H9 (cell line): ENCODE measurements around the gene CSMD2. TPM values are rescaled to one million over a fixed set of nuclear protein-coding genes. Genes with fewer than 3 reads are reported as not detected.
A peak's percentile ranks its signal among the peaks of the same experiment; 100 is the strongest.

Source experiments
- DNase-seq: peaks from one replicate; pipeline ENCODE4 v3.0.0-alpha.2; 2017
- H2AFZ ChIP-seq: one replicate; pipeline ENCODE4 v1.6.1; 2013; ENCODE audit warnings: mild to moderate bottlenecking, low read length, control low read depth, moderate library complexity
- H2AK5ac ChIP-seq: 2 replicates; pipeline ENCODE4 v1.6.1; 2013; ENCODE audit warnings: low read length, control low read depth, mixed read lengths; ENCODE audit not compliant: insufficient read length
- H2BK120ac ChIP-seq: one replicate; pipeline ENCODE4 v1.6.1; 2013; ENCODE audit warnings: low read depth, mild to moderate bottlenecking, low read length, control low read depth, inconsistent platforms; ENCODE audit not compliant: poor library complexity, severe bottlenecking
- H2BK12ac ChIP-seq: 2 replicates; pipeline ENCODE4 v1.6.1; 2013; ENCODE audit warnings: low read length, control low read depth, mixed read lengths, low read depth; ENCODE audit not compliant: insufficient read length
- H2BK15ac ChIP-seq: 2 replicates; pipeline ENCODE4 v1.6.1; 2013; ENCODE audit warnings: low read depth, low read length, control low read depth
- H2BK20ac ChIP-seq: one replicate; pipeline ENCODE4 v1.6.1; 2013; ENCODE audit warnings: low read depth, mild to moderate bottlenecking, low read length, control low read depth, inconsistent platforms; ENCODE audit not compliant: poor library complexity, severe bottlenecking
- H2BK5ac ChIP-seq: 2 replicates; pipeline ENCODE4 v1.6.1; 2013; ENCODE audit warnings: low read length, control low read depth, mixed read lengths; ENCODE audit not compliant: insufficient read length
- H3K14ac ChIP-seq: 2 replicates; pipeline ENCODE4 v1.6.1; 2013; ENCODE audit warnings: low read length, control low read depth; ENCODE audit not compliant: insufficient read depth
- H3K18ac ChIP-seq: 2 replicates; pipeline ENCODE4 v1.6.1; 2013; ENCODE audit warnings: low read depth, mild to moderate bottlenecking, mixed read lengths, low read length, control low read depth; ENCODE audit not compliant: insufficient read length
- H3K23ac ChIP-seq: 2 replicates; pipeline ENCODE4 v1.6.1; 2013; ENCODE audit warnings: low read length, control low read depth, mixed read lengths, low read depth; ENCODE audit not compliant: insufficient read length
- H3K23me2 ChIP-seq: 2 replicates; pipeline ENCODE4 v1.6.1; 2013; ENCODE audit warnings: low read depth, mild to moderate bottlenecking, mixed read lengths, low read length, control low read depth; ENCODE audit not compliant: insufficient read length, poor library complexity, severe bottlenecking
- H3K27ac ChIP-seq: 2 replicates; pipeline ENCODE4 v1.5.1; 2013; ENCODE audit warnings: low read length, control low read depth, mixed read lengths, low read depth; ENCODE audit not compliant: insufficient read length
- H3K27me3 ChIP-seq: 2 replicates; pipeline ENCODE4 v1.6.1; 2013; ENCODE audit warnings: low read length, control low read depth, inconsistent platforms; ENCODE audit not compliant: insufficient read depth
- H3K4ac ChIP-seq: 2 replicates; pipeline ENCODE4 v1.6.1; 2013; ENCODE audit warnings: low read depth, mild to moderate bottlenecking, control low read depth, inconsistent platforms, low read length, moderate library complexity
- H3K4me1 ChIP-seq: 2 replicates; pipeline ENCODE4 v1.6.1; 2013; ENCODE audit warnings: low read length, control low read depth, inconsistent platforms; ENCODE audit not compliant: insufficient read depth
- H3K4me2 ChIP-seq: 2 replicates; pipeline ENCODE4 v1.6.1; 2013; ENCODE audit warnings: low read length, control low read depth, mixed read lengths; ENCODE audit not compliant: insufficient read length, insufficient read depth
- H3K56ac ChIP-seq: 2 replicates; pipeline ENCODE4 v1.6.1; 2013; ENCODE audit warnings: low read depth, mild to moderate bottlenecking, mixed read lengths, low read length, control low read depth; ENCODE audit not compliant: insufficient read length
- H3K79me1 ChIP-seq: 2 replicates; pipeline ENCODE4 v1.6.1; 2013; ENCODE audit warnings: low read depth, mild to moderate bottlenecking, moderate library complexity, low read length, control low read depth, inconsistent platforms; ENCODE audit not compliant: insufficient read depth, poor library complexity, severe bottlenecking
- H3K79me2 ChIP-seq: 2 replicates; pipeline ENCODE4 v1.6.1; 2013; ENCODE audit warnings: low read length, control low read depth, inconsistent platforms; ENCODE audit not compliant: insufficient read depth
- H3K9ac ChIP-seq: 2 replicates; pipeline ENCODE4 v1.6.1; 2013; ENCODE audit warnings: low read length, control low read depth, mixed read lengths; ENCODE audit not compliant: insufficient read length; ENCODE audit errors: extremely low read depth
- H3K9me3 ChIP-seq: one replicate; pipeline ENCODE4 v1.6.1; 2013; ENCODE audit warnings: low read depth, low read length, inconsistent platforms; ENCODE audit not compliant: control insufficient read depth
- H3T11ph ChIP-seq: one replicate; pipeline ENCODE4 v1.6.1; 2013; ENCODE audit warnings: mild to moderate bottlenecking, low read length, control low read depth, inconsistent platforms
- H4K20me1 ChIP-seq: one replicate; pipeline ENCODE4 v1.6.1; 2013; ENCODE audit not compliant: control insufficient read depth, insufficient read length, insufficient read depth
- H4K5ac ChIP-seq: 2 replicates; pipeline ENCODE4 v1.6.1; 2013; ENCODE audit warnings: low read depth, mild to moderate bottlenecking, mixed read lengths, low read length, control low read depth; ENCODE audit not compliant: insufficient read length
- H4K8ac ChIP-seq: replicated peaks from 2 replicates; pipeline ENCODE4 v1.6.1; 2013; ENCODE audit warnings: low read length, control low read depth, mixed read lengths, low read depth; ENCODE audit not compliant: insufficient read length
- H4K91ac ChIP-seq: 2 replicates; pipeline ENCODE4 v1.6.1; 2013; ENCODE audit warnings: low read depth, mild to moderate bottlenecking, moderate library complexity, mixed read lengths, low read length, control low read depth; ENCODE audit not compliant: insufficient read length
- H3K27ac Mint-ChIP-seq, 3 experiments: 2 replicates in 2 of 3; 3 replicates in 1 of 3; pipeline ENCODE4 v1.8.0; 2020 to 2021; ENCODE audit warnings: mixed read lengths in 3 of 3, mild to moderate bottlenecking in 1 of 3, moderate library complexity in 1 of 3
- H3K27me3 Mint-ChIP-seq: 2 replicates; pipeline ENCODE4 v1.8.0; 2021; ENCODE audit warnings: low read depth, mild to moderate bottlenecking, moderate library complexity, mixed read lengths
- H3K36me3 Mint-ChIP-seq, 3 experiments: 2 replicates in 2 of 3; 3 replicates in 1 of 3; pipeline ENCODE4 v1.8.0; 2020 to 2021; ENCODE audit warnings: low read depth in 3 of 3, mixed read lengths in 3 of 3; ENCODE audit not compliant: insufficient read depth in 1 of 3
- H3K4me1 Mint-ChIP-seq, 2 experiments: 2 replicates each; pipeline ENCODE4 v1.8.0; 2020; ENCODE audit warnings: mixed read lengths in 2 of 2
- H3K4me3 Mint-ChIP-seq, 2 experiments: 2 replicates in 1 of 2; 3 replicates in 1 of 2; pipeline ENCODE4 v1.8.0; 2020 to 2021; ENCODE audit warnings: mild to moderate bottlenecking in 2 of 2, mixed read lengths in 2 of 2, moderate library complexity in 1 of 2
- H3K9me3 Mint-ChIP-seq, 2 experiments: 2 replicates in 1 of 2; 3 replicates in 1 of 2; pipeline ENCODE4 v1.8.0; 2020; ENCODE audit warnings: mild to moderate bottlenecking in 2 of 2, mixed read lengths in 2 of 2, moderate library complexity in 1 of 2
- WGBS: extraction: QIAGEN DNeasy Blood & Tissue Kit; methylation state at CpG from one replicate; pipeline ENCODE4 v1.1.7; 2013; ENCODE audit warnings: missing lambda C conversion rate, low lambda C conversion rate, mixed read lengths; ENCODE audit not compliant: insufficient read length; ENCODE audit errors: extremely low coverage; 5-methylcytosine and 5-hydroxymethylcytosine counted together
- total RNA-seq: library from RNA; stranded (reverse); gene quantifications from 2 replicates; pipeline ENCODE4 v1.2.1, GENCODE V29; 2021
- TF ChIP-seq, protein P1 (sequence below): fragments of 200-600 bp; sonication (generic); conservative IDR thresholded peaks from 3 replicates; pipeline ENCODE4 v1.8.0; 2021; ENCODE audit warnings: antibody characterized with exemption, mild to moderate bottlenecking

Gene CSMD2
- total RNA-seq, 1 experiment from 2014 or later, result 6.4 TPM

DNA sequence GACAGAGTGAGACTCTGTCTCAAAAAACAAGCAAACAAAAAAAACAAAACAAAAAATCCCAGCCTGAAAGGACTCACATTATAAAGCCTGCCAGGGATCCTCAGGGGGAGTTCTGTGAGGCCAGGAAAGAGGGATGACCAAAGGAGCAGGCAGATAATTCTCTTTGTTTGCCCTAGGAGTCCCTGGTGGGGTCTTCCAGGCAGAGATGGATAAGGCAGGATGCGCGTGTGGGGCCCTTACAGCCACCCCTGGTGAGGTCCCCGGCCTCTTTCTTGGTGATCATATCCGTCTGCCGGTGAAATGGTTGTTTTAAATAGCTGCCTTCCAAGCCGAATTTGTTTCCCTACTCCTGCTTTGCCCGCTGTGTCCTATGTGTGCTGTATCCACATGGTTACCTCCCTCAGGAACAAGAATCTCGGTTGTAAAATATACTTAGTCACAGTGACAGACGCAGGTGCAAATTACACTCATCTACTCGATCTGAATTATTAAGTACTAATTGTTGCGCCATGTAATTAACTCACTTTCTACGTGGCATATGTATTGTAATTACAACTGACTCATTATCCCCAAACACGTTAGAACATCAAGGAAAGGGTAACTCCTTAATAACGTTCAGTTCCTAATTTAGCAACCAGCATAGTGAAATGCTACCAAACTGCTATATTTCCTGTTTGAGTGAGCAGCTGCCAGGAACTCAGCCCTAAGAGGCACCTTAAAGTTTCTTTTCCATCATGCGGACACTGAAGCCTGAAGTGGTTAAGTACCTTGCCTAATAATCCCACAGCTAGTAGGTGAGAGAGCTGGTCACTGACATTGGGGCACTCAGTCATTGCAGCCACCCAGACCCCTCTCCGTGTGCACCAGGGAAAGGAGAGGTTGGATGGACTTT, 586.2 kb downstream of the CSMD2 start:
- WGBS, result no CpG with 5 or more reads among the region's 16 CpGs
- Histone ChIP-seq H3K4me2 (no peak overlapping the region), H4K20me1 (no peaks in the 10 kb centered on the region), H3T11ph (no peak overlapping the region), H3K79me1 (no peaks in the 10 kb centered on the region), H2BK15ac (no peak overlapping the region), H3K23me2 (no peaks in the 10 kb centered on the region), H2BK5ac (no peak overlapping the region), H4K91ac (no peak overlapping the region), H3K18ac (no peak overlapping the region), H3K4ac (no peak overlapping the region), H3K4me1 (no peaks in the 10 kb centered on the region), H2AFZ (no peak overlapping the region), H3K56ac (no peak overlapping the region), H3K14ac (no peak overlapping the region; the same call in 1 of the 2 replicates), H2BK120ac (no peak overlapping the region), H3K27ac (no peak overlapping the region), H2BK20ac (no peak overlapping the region), H3K9ac (no peak overlapping the region), H2AK5ac (no peak overlapping the region), H2BK12ac (no peak overlapping the region), H4K8ac (no peak overlapping the region), H3K23ac (no peak overlapping the region), H3K27me3 (no peaks in the 10 kb centered on the region), H4K5ac (no peak overlapping the region), H3K79me2 (no peaks in the 10 kb centered on the region), H3K9me3 (no peaks in the 10 kb centered on the region)
- H3K9me3 Mint-ChIP-seq, result no peaks in the 10 kb centered on the region
- H3K4me3 Mint-ChIP-seq, result no peak overlapping the region
- peak overlapping the region in 2 of 3 experiments; percentile 63 to 64; a peak in 3 of 7 replicates for H3K27ac Mint-ChIP-seq
- H3K36me3 Mint-ChIP-seq, result no peaks in the 10 kb centered on the region; a peak in 2 of 7 replicates
- no peak for DNase-seq
- peaks cover 19 to 25% of the 10 kb centered on the region in 2 experiments for H3K4me1 Mint-ChIP-seq
- H3K27me3 Mint-ChIP-seq, result peaks cover 5% of the 10 kb centered on the region; the same call in 1 of the 2 replicates
- TF ChIP-seq, protein P1, sequence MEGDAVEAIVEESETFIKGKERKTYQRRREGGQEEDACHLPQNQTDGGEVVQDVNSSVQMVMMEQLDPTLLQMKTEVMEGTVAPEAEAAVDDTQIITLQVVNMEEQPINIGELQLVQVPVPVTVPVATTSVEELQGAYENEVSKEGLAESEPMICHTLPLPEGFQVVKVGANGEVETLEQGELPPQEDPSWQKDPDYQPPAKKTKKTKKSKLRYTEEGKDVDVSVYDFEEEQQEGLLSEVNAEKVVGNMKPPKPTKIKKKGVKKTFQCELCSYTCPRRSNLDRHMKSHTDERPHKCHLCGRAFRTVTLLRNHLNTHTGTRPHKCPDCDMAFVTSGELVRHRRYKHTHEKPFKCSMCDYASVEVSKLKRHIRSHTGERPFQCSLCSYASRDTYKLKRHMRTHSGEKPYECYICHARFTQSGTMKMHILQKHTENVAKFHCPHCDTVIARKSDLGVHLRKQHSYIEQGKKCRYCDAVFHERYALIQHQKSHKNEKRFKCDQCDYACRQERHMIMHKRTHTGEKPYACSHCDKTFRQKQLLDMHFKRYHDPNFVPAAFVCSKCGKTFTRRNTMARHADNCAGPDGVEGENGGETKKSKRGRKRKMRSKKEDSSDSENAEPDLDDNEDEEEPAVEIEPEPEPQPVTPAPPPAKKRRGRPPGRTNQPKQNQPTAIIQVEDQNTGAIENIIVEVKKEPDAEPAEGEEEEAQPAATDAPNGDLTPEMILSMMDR, result no peak
